T47D (cell line): ENCODE data around the gene CYP2S1.
"Not testable (repeated sequence)": the region's sequence is repeated elsewhere in the genome, so short reads cannot be mapped to it uniquely, and the experiment has no call there.

Source experiments
- DNase-seq, 2 experiments: peaks; one replicate each; pipeline versions ENCODE4 v3.0.0 to v3.0.0-alpha.2; 2011 to 2012; ENCODE audit warnings: low read depth in 1 of 2, low spot score in 1 of 2
- JUND ChIP-seq: IDR thresholded peaks from 2 replicates; pipeline ENCODE4 v1.6.1; 2012; ENCODE audit warnings: low read depth
- in situ Hi-C: cut with HindIII; loops from 2 replicates; pipeline ENCODE4 v1.10.0; 2016; ENCODE audit warnings: low sequenced_read_pairs, low pct_unique_long_range_greater_than_20kb

The CYP2S1 gene, protein sequence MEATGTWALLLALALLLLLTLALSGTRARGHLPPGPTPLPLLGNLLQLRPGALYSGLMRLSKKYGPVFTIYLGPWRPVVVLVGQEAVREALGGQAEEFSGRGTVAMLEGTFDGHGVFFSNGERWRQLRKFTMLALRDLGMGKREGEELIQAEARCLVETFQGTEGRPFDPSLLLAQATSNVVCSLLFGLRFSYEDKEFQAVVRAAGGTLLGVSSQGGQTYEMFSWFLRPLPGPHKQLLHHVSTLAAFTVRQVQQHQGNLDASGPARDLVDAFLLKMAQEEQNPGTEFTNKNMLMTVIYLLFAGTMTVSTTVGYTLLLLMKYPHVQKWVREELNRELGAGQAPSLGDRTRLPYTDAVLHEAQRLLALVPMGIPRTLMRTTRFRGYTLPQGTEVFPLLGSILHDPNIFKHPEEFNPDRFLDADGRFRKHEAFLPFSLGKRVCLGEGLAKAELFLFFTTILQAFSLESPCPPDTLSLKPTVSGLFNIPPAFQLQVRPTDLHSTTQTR

GRCh38 chr19:41192574-41193429, at the start of gene CYP2S1:
TSS of gene CYP2S1 (plus strand) at chr19:41193219. CDS start at chr19:41193265, 46 bp downstream.
- in situ Hi-C loops: no loop called here
- peak; percentile 40 to 65 for DNase-seq
- no peak for TF ChIP-seq JUND

DNA sequence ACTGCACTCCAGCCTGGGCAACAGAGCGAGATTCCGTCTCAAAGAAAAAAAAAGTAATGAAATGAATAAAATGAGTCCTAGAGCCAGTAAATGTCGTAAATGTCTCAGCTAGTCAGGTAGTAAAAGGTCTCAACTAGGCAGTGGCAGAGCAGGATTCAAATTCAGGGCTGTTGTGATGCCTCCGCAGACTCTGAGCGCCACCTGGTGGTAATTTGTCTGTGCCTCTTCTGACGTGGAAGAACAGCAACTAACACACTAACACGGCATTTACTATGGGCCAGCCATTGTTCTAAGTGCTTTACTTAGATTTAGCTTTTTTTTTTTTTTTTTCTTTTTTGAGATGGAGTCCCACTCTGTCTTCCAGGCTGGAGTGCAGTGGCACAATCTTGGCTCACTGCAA, 48.6 kb upstream of the CYP2S1 start:
- DNase-seq: peak in 1 of 2 experiments; percentile 91
- no peak for TF ChIP-seq JUND
- in situ Hi-C loops: no loop called here

GRCh38 chr19:41149831-41150230, 43.2 kb upstream of the CYP2S1 start:
- DNase-seq: no peak
- no peak for TF ChIP-seq JUND
- in situ Hi-C loops: no loop called here

- DNase-seq, in situ Hi-C loops: not testable (repeated sequence)
Observed at GRCh38 chr19:41150986-41151385, 42.0 kb upstream of the CYP2S1 start.

- in situ Hi-C loops: no loop called here
- TF ChIP-seq JUND: no peak
- no peak for DNase-seq
Observed at GRCh38 chr19:41154060-41154459, 39.0 kb upstream of the CYP2S1 start.

DNA sequence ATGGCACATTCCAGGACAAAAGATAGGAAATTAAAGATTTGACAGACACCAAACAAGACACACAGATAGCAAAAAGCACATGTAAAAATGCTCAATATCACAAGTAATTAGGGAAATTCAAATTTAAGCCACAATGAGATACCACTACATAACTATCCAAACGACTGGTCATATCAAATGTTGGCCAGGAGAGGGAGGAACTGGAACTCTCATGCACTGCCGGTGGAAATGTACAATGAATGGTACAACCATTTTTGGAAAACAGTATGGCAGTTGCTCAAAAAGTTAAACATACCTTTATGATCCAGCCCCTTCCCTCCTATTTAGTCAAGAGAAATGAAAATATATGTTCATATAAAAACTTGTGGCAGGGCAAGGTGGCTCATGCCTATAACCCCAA, 36.8 kb upstream of the CYP2S1 start:
- DNase-seq: no peak
- TF ChIP-seq JUND: no peak
- in situ Hi-C loops: no loop called here

DNA sequence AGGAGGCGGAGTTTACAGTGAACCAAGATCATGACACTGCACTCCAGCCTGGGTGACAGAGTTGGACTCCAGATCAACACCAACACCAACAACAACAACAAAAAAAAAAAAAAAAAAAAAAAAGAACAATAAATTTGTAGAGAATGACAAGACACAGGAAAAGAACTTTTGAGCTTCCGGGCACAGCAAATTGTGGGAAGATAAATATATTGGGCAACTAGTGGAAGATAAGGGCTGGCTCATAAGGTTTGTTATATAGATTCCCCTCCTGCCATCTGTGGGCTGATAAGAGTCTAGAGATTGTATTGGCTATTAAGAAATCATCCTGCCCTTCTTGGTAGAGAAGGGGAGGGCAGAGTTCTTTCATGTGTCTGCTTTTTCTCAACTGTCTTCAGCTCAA, 33.1 kb upstream of the CYP2S1 start:
- in situ Hi-C loops: no loop called here

DNA sequence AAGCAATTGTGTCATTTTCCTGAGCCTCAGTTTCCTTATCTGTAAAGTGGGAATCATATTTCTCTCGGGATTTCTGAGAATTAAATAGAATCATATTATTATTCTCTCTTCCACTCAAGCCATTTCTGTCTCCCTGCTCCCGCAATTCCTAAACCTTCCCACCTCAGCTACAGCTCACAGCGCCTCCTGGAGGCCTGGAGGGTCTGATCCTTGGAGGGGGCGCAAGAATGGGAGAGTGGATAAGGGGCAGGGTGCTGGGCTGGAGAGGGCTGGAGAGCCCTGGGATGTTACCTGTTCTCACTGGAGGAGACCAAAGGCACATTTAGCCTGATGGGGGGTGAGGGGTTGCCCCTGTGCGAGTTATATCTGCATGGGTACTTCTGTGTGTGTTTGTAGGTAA, 31.1 kb upstream of the CYP2S1 start:
- TF ChIP-seq JUND: no peak
- DNase-seq: no peak
- in situ Hi-C loops: no loop called here

More for the DNA sequence above, 33.1 kb upstream of the CYP2S1 start:
- no peak for DNase-seq
- TF ChIP-seq JUND: no peak

DNA sequence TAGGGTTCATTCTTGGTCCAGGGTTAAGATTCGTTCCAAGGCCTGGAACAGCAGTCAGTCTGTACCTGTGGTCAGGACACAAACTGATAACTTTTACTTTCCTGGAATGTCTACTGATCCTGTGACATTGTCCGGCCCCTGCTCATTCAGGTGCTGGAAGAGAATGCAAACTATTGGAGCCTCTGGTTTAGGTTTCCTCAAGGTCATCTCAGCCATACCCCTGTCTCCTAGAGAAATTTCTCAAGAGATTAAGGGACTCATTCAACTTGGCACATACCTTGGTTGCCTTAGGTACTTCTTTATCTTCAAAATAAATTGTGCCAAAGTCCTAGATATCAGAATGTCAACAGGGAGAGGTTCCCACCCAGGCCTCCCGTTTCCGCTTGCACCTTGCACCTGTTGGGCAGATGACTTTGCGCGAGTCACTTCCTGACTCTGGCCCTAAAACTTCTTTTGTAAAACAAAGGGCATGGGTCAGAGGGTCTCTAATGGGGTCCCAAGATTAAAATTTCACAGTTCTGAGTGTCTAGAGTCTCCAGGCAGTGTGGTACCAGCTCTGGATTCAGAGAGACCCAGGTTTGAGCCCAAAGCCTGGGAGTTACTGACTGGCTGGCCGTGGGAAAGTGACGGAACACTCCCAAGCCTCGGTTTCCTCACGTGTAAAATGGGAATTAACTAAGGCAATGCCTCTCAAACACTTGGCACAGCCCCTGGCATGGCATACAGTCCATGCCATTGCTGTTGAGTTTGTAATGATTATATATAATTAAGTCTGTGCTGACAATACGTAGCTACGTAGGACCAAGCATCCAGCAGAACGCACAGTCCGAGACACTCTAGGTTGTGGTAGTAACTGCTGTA, 25.8 kb upstream of the CYP2S1 start:
- in situ Hi-C loops: no loop called here
- no peak for DNase-seq
- no peak for TF ChIP-seq JUND

DNA sequence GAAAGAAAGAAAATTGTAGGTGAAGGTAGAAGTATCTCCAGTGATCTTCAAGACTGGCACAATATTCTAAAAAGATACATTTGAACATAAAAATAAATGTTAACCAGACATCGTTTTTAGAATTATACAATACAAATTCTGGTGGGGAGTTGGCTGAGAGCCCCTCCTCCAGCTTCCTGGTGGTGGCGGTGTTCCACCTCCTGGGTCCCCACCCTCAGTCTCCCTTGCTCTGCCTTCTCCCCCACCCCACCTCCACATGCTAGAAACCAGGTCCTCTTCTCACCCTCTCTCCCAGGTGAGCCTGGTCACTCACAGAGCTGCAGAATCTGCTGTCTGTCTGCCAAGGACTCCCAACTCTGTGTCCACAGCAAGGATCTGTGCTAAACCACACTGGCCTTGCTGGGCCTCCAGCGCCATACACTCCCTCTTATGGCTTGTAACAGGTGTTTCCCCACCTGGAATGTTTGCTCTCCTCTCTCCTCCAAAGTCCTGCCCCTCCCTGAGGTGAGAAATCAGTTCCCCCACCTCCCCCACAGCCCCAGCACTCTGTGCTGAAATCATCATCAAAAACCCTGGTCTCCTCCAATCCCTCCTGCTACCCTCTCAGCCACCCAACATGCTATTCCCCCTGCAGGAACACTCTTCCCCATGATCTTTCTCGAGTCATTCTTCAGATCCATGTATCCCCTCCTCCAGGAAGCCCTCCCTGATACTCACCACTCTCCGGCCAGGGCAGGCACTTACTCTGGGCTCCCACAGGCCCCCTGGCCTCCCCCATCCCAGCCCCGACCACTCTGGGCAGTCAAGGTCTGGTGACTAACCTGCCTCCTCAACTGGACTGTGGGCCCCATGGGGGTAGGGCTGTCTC, 20.5 kb upstream of the CYP2S1 start:
- no peak for DNase-seq
- no peak for TF ChIP-seq JUND
- in situ Hi-C loops: no loop called here

DNA sequence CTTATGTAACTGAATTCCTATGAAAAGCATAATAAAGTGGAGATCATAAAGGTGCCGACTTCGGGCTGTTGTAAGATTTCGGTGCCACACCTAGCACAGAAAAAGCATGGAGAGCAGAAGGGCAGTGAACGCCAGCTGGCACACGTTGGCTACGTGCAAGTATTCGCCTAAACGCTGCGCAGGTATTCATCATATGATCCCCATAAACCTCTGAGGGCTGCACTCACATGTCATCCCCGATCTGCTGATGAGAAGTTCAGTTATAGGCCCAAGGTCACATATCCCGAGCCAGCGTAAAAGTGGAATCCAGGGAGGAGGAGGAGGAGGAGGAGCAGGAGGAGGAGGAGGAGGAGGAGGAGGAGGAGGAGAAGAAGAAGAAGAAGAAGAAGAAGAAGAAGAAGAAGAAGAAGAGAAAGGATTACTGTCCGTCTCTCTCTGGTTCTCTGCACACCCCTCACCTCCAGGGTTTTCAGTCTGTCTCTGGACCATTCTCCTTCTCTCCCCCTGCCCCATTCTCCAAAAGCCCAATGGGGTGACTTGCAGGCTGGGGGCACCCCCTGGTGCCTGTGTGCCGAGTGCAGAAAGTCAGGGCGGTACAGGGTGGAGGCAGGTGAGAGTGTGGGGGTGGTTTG, 18.6 kb upstream of the CYP2S1 start:
- in situ Hi-C loops: no loop called here
- no peak for DNase-seq
- no peak for TF ChIP-seq JUND
